Smooth muscle cell (in vitro differentiated cells): ENCODE data around the gene RPRD1B. TPM values are rescaled to one million over a fixed set of nuclear protein-coding genes. Genes with fewer than 3 reads are reported as not detected.

ENCODE experiments used
- DNase-seq: peaks from one replicate; lab custom pipeline; 2025; ENCODE audit not compliant: unreplicated experiment; lab: John Stamatoyannopoulos, UW
- H2AFZ ChIP-seq: fragments of 200-600 bp; sonication (generic); 2 replicates; pipeline ENCODE4 v1.6.0; 2016; ENCODE audit warnings: antibody characterized with exemption, low read depth, mild to moderate bottlenecking
- H3F3A ChIP-seq: fragments of 200-600 bp; sonication (generic); 2 replicates; pipeline ENCODE4 v1.6.0; 2017; ENCODE audit warnings: antibody characterized with exemption, low read depth
- H3K27ac ChIP-seq: fragments of 200-600 bp; sonication (generic); 2 replicates; pipeline ENCODE4 v1.5.1; 2016; ENCODE audit warnings: low read depth, mild to moderate bottlenecking
- H3K27me3 ChIP-seq: fragments of 200-600 bp; sonication (generic); 2 replicates; pipeline ENCODE4 v1.6.1; 2016; ENCODE audit warnings: low read depth, mild to moderate bottlenecking
- H3K36me3 ChIP-seq: fragments of 200-600 bp; sonication (generic); 2 replicates; pipeline ENCODE4 v1.5.1; 2016; ENCODE audit warnings: low read depth
- H3K4me1 ChIP-seq: fragments of 200-600 bp; sonication (generic); 2 replicates; pipeline ENCODE4 v1.5.1; 2016; ENCODE audit warnings: low read depth
- H3K4me2 ChIP-seq: fragments of 200-600 bp; sonication (generic); 2 replicates; pipeline ENCODE4 v1.6.0; 2016; ENCODE audit warnings: mild to moderate bottlenecking
- H3K4me3 ChIP-seq: fragments of 200-600 bp; sonication (generic); 2 replicates; pipeline ENCODE4 v1.5.1; 2016; ENCODE audit warnings: mild to moderate bottlenecking
- H3K79me2 ChIP-seq: fragments of 200-600 bp; sonication (generic); 2 replicates; pipeline ENCODE4 v1.6.0; 2016; ENCODE audit warnings: low read depth, mild to moderate bottlenecking
- H3K9ac ChIP-seq: fragments of 200-600 bp; sonication (generic); 2 replicates; pipeline ENCODE4 v1.6.0; 2016; ENCODE audit warnings: low read depth
- H3K9me3 ChIP-seq: fragments of 200-600 bp; sonication (generic); replicated peaks from 2 replicates; pipeline ENCODE4 v1.5.1; 2016; ENCODE audit warnings: low read depth
- H4K20me1 ChIP-seq: fragments of 200-600 bp; sonication (generic); 2 replicates; pipeline ENCODE4 v1.6.0; 2016; ENCODE audit warnings: low read depth
- WGBS: methylation state at CpG from one replicate; pipeline ENCODE4 v1.1.7; 2016; ENCODE audit warnings: low lambda C conversion rate; 5-methylcytosine and 5-hydroxymethylcytosine counted together
- polyA plus RNA-seq: library from polyadenylated mRNA; unstranded; fragments of >200 nt; fragmentation: Nextera tagmentation; extraction: Ambion mirVana; gene quantifications from 2 replicates; pipeline ENCODE4 v1.2.1, GENCODE V29; 2016
- total RNA-seq: library from RNA; depleted of rRNA; stranded (reverse); fragments of >200 nt; gene quantifications from 2 replicates; pipeline ENCODE4 v1.2.3, GENCODE V29; 2014
- TF ChIP-seq, protein P1 (sequence below): fragments of 200-600 bp; sonication (generic); IDR thresholded peaks from 2 replicates; pipeline ENCODE4 v1.5.1; 2017; ENCODE audit warnings: borderline replicate concordance, mild to moderate bottlenecking, antibody characterized with exemption; ENCODE audit not compliant: insufficient read depth, poor library complexity, severe bottlenecking

RPRD1B gene
- total and polyA plus RNA-seq, 2 experiments from 2014 or later, result 13.5 to 59.1 TPM

DNA sequence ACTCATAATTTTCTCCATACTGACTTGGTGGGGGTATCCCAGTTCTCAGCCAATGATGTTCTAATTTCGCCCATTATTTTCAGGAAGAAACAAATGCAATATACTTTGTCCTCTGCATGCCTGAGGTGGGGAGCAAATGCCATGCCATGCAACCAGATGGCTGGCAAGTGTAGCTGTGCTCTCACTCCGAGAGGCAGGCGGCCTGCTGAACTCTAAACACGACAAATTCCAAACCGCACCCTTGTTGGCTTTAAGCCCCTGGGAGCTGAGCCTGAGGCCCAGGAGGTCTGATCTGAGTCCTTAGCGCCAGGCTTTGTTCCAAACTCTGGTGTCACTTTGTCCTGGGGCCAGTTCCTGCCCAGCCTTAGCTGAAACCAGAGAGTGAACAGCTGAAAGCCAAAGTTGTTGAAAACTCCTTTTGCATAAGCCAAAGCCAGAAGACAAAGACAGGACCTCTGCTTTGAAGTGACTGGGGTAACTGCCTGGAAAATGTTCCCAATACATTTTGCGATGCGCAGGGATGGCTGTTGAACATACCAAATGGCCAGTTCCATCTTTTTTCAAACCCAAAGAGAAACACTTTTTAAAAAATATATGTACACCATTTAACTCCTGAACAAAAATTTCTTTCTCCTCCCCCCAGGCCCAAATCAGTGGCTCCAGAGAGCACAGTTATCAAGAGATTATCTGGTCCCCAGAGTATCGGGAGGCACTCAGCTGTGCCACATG lies 46.5 kb upstream of the RPRD1B start:
- Histone ChIP-seq H3K79me2 (no peaks in the 10 kb centered on the region), H3K27ac (peak overlapping the region; percentile 51), H3K9ac (peak overlapping the region; percentile 32), H3K4me3 (no peak overlapping the region), H2AFZ (no peak overlapping the region), H3K9me3 (no peaks in the 10 kb centered on the region), H3K4me2 (peak overlapping the region; percentile 47), H3F3A (peaks cover 13% of the 10 kb centered on the region), H3K36me3 (no peaks in the 10 kb centered on the region), H3K4me1 (peaks cover 15% of the 10 kb centered on the region), H4K20me1 (no peaks in the 10 kb centered on the region), H3K27me3 (no peaks in the 10 kb centered on the region)
- WGBS, result 49% methylated on average over 9 of the region's 9 CpGs
- DNase-seq, result no peak
- TF ChIP-seq, protein P1, sequence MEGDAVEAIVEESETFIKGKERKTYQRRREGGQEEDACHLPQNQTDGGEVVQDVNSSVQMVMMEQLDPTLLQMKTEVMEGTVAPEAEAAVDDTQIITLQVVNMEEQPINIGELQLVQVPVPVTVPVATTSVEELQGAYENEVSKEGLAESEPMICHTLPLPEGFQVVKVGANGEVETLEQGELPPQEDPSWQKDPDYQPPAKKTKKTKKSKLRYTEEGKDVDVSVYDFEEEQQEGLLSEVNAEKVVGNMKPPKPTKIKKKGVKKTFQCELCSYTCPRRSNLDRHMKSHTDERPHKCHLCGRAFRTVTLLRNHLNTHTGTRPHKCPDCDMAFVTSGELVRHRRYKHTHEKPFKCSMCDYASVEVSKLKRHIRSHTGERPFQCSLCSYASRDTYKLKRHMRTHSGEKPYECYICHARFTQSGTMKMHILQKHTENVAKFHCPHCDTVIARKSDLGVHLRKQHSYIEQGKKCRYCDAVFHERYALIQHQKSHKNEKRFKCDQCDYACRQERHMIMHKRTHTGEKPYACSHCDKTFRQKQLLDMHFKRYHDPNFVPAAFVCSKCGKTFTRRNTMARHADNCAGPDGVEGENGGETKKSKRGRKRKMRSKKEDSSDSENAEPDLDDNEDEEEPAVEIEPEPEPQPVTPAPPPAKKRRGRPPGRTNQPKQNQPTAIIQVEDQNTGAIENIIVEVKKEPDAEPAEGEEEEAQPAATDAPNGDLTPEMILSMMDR, result no peak

DNA sequence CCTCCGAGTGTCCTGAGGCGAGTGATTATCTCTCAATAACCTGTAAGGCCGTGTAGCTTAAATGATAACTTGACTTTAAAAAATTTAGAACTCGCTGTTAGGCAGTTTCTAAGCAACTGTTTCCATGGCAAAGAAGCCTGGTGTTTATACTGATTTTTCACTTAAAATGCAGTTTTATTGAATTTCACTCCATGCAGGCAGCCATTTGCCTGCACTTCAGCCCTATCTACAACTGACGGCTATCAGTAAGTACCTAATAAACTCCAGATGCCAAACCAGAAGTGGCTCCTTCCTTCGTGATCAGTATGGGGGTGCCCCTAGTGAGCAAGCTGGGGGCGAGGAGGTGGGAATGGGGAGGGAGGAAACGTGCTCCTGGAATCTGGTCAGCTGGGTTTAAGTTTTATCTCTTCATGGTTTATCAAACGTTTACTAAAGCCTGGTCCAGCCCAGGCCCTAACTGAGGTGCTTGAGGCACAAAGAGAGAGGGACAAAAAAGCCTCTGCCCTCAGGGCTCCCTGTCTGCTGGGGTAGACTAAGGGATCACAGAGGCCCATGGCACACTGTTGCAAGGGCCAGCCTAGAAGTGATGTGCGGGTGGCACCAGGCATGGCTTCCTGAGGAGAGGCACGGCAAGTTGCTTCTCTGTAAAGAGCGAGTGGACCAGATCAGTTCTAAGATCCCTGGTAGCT lies 45.8 kb upstream of the RPRD1B start:
- 45% methylated on average over 12 of the region's 12 CpGs for WGBS
- Histone ChIP-seq H3K4me3 (no peak overlapping the region), H3K4me1 (peaks cover 15% of the 10 kb centered on the region), H3K79me2 (no peaks in the 10 kb centered on the region), H4K20me1 (no peaks in the 10 kb centered on the region), H2AFZ (no peak overlapping the region), H3K9me3 (no peaks in the 10 kb centered on the region), H3K27ac (peak overlapping the region; percentile 91), H3K4me2 (peak overlapping the region; percentile 47), H3K36me3 (no peaks in the 10 kb centered on the region), H3K27me3 (no peaks in the 10 kb centered on the region), H3F3A (peaks cover 13% of the 10 kb centered on the region), H3K9ac (peak overlapping the region; percentile 53)
- DNase-seq, result no peak
- TF ChIP-seq, protein P1, result no peak

DNA sequence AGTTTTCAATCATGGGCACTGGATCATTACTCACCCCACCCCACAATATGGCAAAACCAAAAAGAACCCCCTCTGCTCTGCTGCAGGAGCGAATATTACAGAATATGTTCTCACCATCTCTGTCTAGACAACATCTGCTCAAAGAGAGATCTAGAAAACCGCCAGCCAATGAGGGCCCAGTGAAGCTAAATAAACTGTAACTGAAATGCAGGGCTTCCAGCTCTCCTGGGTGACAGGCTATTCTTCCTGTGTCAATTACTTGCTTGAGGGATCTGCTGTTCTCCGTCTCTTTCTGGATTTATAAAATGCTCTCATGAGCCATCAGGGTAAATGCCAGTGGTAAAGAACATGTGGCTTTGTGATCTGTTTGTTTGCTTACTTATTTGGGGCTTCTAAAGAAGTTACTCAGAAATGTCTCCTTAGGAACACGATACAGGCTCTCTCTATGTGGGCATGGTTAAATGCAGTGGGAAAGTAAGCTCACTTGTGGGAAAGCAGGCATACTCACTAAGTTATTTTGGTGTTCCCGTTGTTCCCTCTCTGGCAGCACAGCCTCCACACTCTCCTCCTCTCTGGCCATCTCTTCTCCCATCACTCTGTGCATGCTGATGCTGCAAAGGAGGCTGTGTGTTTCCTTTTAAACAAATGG lies 45.1 kb upstream of the RPRD1B start:
- Histone ChIP-seq H3K27me3 (no peaks in the 10 kb centered on the region), H3K79me2 (no peaks in the 10 kb centered on the region), H3K36me3 (no peaks in the 10 kb centered on the region), H2AFZ (no peak overlapping the region), H3K4me1 (peaks cover 15% of the 10 kb centered on the region), H3K9ac (peak overlapping the region; percentile 53), H3F3A (peaks cover 13% of the 10 kb centered on the region), H3K9me3 (no peaks in the 10 kb centered on the region), H3K4me3 (no peak overlapping the region), H4K20me1 (no peaks in the 10 kb centered on the region), H3K27ac (peak overlapping the region; percentile 91), H3K4me2 (peak overlapping the region; percentile 47)
- no peak for DNase-seq
- WGBS, result 47% methylated on average over 5 of the region's 5 CpGs
- TF ChIP-seq, protein P1, result no peak
